CD4-positive, alpha-beta T cell treated with Interleukin-17A for 4 hours (primary cell): ENCODE measurements around the gene CA10.

Experiments used
- DNase-seq: peaks from one replicate; pipeline ENCODE4 v3.0.0-alpha.2; 2020; ENCODE audit warnings: mixed read lengths

Gene CA10

DNA sequence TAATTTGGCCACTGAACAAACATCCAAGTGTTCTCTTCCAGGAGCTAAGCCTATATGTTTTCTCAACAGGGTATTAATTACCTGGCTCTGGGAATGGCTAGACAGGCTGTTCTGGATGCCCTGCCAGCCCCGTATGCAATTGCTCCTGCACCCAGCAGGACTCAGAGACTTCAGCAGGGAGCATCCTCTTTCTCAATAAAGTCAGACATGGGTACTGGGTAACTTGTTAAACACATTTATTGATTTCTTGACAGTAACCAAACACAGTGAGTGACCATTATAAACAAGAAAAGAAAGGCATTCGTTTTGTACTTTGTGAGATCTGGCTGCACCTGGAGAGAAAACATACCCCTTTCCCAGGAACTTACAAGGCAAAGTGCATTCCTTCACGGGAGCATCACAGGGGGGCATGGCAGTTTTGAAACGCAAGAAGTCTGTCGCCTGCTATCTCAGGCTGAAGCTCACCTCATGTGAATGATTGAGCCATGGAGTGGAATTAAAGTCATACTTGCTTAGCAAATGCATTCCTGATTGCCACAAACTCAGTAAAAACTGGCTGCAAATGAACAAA is 528.3 kb downstream of the CA10 start:
- DNase-seq, result no peak

DNA sequence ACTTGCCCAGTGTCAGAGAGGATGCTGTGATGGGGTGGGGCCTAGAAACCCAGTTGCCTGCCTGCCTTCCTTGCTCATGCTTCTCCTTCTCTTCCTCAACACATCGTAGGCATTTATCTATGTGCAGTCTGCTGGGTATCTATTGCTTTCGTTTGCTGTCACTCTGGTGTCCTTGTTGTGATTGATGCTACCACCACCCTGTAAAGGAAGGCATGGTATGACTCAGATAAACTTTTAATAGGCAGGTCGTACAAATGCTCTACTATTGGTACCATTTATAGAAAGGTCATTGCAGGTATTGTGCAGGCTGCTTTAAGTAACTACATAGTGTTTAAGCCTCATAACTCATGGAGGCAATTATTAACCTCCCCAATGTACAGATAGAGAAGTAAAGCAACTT is 529.3 kb downstream of the CA10 start:
- DNase-seq, result no peak

DNA sequence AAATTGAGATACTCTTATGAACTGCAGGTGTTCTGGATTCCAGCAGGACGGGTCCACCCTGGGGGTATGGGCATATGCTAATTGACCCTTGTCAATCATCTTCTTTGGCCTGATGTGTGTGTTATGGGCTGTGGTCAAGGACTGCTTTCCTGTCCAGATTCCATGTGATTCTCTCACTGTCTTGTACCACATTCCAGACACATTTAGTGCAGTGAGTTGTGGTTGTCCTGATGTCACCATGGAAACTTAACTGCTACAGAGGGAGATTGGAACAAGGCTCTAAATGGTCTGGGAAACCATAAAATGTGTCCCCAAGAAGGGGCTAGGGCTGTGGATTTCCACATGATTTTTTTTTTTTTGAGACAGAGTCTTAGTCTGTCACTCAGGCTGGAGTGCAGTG is 530.7 kb downstream of the CA10 start:
- no peak for DNase-seq

DNA sequence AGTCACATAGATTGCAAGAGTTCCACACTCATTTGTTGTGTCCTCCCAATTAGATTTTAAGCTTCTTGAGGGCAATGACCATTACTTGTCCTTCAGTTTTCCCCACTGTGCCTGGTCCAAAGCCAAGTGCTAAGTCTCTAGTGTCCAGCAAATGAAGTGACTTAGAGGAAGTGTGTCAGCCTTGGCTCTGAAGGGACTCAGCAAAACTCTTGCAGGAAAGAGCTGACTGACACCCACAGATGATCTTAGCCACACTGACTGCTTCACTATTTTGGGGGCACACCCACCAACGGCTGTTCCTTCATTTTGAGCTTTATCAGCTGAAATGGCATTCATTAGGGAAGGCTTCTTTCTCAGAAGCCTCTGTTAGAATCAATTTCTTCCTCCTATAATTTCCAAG is 540.0 kb downstream of the CA10 start:
- DNase-seq, result no peak

DNA sequence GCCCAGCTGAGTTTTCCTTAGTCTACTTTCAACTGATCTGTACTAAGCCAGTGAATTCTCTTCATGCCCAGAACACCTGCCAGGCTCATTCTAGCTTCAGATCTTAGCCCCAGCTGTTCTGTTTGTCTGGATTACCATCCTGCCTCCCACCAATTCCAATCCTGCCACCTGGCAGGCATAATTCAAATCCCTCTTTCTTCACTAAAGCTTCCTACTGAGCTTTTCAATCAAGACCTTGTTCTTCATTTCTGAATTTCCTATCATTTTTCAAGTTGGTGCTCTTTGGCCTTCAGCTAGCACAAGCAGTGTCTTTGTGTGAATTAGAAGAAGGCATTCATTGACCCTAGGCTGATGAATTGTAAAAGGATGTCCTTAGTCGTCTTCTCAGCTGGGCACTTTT is 540.5 kb downstream of the CA10 start:
- DNase-seq, result no peak

DNA sequence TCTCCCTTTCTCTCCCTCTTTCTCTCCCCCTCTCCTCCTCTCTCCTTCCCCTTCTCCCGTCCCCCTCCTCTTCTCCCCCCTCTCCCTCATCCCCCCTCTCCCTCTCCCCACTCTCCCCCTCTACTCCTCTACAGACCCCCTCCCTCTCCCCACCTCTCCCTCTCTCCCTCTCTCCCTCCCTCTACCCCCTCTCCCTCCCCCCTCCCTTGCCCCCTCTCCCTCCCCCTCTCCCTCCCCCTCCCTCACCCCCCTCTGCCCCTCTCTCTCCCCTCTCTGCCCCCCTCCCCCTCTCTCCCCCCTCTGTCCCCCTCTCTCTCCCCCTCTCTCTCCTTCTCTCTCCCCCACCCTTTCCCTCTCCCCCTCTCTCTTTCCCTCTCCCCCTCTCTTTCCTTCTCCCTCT is 545.3 kb downstream of the CA10 start:
- DNase-seq, result no peak

DNA sequence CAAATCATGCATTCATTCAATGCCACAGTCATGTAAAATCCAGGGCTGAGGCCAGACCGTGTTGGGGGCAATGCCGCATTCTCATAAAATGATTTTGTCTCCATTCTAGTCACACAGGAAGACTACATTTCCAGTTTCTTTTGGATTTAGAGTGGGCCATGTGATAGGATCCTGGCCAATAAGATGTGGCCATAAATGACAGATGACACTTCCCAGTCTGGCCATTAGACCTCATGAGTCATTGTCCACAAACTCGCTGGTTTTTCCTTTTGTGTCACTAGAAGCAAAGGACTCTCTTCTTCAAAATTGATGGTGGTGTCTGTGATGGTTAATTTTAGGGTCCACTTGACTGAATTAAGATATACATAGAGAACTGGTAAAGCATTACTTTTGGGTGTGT is 545.8 kb downstream of the CA10 start:
- no peak for DNase-seq

DNA sequence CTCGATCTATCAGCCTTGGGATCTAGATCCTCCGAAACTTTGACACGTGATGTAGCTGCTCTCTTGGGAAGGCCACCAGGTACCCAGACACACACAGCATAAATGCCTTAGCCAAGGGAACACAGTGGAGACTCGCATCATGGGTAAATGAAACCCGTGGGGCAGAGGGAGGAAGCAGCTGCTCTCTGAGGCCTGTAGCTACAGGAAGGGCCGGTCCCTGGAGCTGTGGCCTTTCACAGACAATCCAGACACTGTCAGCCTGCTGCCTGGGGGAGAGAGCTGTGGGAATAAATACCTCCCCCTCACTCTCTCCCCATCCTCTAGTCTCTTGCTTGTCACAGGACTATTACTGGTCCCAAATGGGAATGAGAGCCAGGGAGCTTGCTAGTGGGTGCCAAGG is 546.9 kb downstream of the CA10 start:
- DNase-seq, result no peak

DNA sequence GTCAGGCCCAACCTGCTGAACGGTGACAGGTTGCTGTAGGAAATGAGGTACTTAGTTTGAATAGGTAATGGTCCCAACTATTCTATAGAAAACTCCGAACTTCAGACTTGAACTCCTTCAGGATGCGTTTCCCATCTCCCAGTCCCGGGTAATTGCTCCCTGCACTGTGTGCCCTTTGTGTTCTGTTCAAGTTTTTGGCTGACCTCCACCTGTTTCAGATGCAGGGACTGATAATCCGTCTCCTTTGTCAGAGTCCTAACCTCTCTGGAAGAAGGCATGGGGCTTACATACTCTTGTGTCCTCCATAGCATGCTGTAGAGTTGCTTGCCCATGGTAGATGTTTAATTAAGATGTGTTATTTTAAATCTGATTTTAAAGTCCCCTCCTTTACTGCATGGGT is 547.7 kb downstream of the CA10 start:
- DNase-seq, result no peak

DNA sequence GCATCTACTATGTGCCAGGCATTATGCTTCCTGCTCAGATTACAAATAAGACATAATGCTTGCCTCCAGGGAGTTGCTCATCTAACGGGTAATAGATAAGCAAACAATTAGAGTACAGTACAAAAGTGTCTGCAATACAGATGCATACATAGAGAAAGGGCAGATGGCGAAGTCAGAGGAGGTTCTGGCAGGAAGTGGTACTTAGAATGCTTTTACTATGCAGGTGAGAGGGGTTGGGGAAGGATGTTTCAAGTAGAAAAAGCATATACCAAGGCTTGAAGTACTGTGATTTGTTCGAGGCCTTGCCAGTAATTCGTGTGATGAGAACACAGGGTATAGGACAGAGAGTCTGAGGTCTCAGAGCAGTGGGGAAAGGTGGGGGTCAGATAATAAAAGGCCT is 548.4 kb downstream of the CA10 start:
- DNase-seq, result no peak

DNA sequence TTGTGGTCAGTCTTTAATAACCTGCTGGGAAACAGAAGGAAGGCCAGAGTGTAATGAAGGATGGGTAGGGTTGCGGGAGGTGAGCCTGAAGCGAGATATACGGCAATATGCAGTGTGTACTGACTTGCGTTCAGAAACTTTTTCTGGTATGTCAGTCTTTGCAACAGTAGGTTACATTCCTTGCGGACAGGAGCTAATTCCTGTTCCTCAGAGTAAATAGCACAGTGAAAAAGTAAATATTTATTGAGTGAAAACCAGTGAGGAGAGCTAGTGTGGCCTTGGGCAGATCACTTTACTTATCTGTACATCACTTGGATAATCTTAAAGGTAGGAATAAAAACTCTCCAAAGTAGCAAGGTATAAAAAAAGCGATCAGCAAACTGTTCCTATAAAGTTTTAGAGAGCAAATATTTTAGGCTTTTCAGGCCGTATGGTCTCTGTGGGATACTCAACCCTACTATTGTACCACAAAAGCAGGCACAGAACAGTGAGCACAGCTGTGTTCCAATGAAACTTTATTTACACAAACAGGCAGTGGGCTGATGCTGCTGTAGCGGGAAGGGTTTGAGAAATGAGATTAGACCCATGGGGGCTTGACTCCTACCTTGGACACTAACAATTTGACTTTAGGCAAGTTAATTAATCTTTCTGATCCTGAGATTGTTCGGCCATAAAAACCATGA is 550.1 kb downstream of the CA10 start:
- no peak for DNase-seq

DNA sequence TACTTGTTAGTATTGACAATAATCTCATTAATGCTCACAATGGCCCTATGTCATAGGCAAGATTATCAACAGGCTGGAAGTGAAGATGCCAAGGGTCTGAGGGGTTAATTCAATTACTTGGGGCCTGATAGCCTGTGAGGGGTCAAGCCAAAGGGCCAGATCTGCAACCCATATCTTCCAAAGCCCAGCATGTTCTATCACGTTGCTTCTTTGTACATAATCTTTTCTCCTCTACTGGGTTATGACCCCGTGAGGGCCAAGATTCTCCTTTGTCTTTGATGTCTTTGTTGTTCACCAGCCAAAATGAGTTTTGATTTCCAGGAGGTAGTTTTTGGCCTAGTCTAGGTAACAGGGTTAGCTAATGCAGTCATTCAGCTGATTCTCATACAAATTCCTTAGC is 551.0 kb downstream of the CA10 start:
- DNase-seq, result no peak

DNA sequence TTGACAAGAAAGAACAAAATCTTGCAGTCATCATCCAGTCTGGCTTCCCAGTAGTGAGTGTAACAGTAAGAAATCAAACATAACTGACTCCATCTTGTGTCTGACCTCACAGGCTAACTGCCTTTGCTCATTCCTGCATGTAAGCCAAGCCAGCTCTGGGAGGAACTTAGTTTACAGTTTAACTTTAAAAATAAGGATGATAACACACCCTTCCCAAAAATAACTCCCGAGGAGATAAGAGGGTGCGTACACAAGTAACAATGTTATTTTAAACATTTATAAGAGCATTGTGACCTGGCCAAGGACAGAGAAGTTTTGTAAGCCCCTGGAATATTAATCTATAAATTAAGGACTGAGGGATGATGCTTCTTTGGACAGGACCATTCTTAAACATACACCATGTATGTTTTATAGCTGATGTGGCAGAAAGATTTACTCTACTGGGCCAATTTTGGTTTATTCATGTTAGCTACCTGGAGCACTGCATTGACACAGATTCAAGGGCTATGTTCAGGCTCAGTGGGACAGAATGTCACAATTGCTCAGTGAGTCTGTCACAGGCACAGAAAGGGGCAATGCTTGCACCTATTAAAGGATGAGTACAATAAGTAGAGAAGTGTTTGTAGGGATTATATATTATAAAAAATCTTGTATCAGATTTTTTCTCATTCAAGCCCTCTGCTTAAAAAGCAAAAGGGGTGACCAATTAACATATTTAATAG is 554.1 kb downstream of the CA10 start:
- no peak for DNase-seq

DNA sequence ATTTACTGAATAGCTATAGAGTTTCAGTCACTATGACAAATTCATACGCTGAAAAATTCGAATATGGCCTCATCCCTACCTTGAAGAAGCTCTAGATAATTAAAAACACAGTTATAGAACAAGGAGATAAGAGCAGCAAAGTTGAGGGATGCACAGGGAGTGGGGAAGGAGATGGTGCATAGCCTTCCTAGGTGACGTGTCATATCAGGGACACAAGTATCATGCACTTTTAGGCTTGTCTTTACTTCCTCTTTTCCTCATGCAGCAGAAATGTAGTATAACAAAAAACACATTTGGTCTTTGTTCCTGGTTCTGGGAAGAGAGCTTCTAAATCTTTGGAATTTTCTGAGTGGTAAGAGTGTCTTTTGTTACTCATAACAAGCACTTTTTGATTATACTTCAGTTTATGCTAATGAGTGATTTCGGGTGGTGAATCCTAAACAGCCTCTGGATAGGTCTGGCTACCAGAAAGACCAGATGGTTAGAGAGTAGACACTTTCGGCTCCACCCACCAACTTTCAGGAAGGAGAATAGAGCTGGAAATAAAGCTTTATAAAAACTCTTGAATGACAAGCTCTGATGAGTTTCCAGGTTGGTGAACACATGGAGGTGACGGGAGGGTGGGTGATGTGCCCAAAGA is 556.8 kb downstream of the CA10 start:
- DNase-seq, result no peak

DNA sequence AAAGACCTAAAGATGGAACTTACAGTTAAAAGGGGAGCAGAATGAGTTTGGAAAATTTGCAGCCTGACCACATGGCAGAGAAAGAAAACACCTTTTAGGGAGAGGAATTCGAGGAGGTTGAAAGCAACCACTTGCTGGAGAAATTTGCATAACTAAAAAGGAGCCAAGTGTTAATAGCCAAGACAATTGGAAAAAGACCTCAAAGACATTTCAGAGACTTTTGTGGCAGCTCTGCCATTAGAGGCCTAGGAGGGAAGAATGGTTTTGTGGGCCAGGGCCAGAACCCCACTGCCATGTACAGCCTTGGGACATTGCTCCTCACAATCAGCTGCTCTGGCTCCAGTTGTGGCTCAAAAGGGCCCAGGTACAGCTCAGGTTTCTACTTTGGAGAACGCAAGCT is 559.7 kb downstream of the CA10 start:
- no peak for DNase-seq

DNA sequence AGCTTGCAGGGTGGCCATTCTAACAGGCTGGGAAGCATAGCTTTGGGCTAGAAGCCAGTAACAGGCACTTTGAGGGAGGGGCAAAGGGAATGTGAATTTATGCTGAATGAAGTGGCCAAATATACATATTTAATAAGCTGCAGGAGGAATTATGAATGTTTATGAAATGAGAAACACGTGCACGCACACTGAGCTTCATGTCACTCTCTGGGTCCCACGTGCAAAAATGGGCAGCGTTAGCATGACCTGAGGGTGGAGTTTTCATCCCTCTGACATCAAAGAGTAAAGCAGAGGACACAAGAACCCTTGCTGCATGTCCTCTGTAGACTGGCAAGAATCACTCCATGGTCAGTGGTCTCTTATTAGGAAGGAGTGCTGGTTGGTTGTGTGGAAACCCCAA is 561.2 kb downstream of the CA10 start:
- no peak for DNase-seq

DNA sequence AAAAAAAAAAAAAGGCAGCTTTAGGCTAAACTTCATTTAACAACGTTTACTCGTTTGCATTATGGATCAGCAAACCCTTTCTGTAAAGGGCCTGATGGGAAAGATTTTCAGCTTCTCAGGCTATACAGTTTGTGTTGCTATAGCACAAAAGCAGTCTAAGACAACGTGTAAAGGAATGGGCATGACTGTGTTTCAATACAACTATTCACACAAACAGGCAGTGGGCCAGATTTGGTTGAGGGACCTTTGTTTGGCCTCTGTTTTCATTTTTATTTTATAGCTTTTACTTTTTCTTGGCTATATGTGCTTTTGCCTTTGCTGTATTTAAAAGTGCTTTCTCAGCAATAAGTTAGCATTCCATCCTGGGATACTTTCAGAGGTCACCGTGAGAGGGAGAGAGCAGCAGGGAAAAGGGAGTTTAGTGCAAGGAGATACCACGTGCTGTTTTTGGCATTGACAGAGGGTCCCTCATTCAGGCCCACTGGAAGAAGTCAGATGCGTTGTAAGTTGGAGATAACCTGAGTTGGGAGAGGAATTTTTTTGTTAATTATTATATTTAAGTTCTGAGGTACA is 562.6 kb downstream of the CA10 start:
- no peak for DNase-seq

DNA sequence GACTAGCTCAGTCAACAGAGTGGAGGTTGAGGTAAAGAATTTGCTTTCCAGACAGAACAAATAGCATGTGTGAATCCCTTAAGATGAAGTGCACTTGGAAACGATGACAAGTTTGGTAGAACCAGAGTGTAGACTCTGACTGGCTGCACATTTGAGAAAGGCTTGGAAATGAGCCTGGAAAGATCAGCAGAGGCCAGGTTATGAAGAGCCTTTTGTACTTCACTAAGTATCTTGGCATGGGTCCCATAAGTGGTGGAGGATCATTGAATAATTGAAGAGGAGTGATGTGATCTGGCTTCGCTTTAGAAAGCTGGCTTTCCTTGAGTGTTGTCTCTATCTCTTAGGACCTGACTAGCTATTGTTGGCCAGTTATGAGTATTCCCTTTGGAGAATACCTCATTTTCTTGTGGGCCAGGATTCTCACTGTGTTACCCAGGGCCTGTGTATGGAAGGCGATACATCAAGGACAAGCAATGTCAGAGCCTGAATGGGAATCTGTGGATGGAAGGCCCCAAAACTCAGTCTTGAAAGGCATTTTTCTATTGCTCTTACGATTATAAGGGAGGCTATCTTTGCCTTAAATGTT is 568.4 kb downstream of the CA10 start:
- DNase-seq, result no peak

DNA sequence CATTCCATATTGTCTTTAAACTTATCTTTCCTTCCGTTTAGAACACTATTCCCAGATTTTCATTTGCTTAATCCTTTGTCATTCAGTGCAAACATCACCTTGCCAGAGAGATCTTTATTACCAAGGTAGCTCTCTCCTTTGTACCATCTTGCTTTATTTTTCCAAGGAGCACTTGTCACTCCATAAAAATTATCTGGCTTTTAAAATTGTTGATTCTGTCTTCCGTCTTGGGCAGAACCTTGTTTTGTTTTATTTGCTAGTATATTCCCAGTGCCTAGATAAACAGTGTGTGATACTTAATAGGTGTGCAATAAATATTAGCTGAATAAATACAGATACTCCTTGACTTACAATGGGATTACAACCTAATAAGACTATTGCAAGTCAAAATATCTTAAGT is 570.5 kb downstream of the CA10 start:
- DNase-seq, result no peak

DNA sequence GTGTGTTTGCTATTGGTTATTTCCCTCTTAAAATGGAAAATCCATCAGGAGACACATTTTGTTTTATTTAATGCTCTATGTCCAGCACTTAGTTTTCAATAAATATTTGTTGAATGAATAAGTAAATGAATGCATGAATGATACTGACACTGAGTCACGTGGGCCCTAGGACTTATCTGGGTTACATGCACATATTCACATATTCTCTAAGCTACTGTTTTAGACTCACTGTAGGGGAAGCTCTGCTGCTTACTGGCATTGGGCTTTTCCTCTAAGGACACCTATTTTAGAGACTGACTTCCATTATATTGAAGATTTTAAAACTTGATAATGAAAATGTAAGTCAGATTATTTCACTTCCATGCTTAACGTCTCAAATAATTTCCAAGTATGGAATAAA is 571.0 kb downstream of the CA10 start:
- no peak for DNase-seq

DNA sequence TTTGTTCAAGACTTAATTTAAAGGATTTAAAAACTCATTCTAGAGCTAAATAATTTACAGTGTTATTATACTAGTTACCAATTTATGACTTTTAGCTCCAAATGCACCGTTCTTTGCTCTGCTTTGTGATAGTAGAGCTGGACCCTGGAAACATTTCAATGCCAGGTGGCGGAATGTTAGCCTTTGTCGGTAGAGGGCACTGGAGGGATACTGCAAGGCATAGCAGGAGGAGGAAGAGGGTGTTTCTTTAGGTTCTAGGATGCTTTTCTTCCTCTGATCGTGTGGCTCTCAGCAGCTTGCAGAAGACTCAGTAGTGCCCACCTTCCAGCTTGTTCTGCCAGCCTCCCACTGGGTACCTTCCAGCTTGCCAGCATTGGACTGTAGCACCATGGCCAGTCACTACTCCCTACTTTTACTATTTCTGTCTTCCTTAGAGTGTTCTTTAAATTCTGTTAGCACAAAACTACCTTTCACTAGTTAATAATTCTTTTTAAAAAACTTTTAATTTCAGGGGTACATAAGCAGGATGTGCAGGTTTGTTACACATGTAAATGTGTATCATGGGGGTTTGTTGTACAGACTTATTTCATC is 572.9 kb downstream of the CA10 start:
- no peak for DNase-seq

DNA sequence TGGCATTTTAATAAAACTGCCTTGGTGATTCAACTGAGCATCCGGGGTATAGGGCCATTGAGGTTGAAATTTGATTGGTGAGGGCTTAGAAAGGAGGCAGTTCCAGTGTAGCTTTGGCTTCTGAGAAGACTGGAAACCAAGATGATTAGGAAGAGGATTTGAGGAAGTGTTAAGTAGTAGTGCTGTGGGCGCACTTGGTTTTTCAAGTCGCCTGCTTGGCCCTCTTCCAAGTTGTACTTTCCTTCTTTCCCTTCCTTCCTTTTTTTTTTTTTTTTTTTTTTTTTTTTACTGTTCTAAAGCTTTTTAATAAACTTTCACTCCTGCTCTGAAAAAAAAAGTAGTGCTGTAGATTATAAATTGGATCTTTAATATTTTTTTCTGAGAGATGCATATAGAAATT is 577.6 kb downstream of the CA10 start:
- no peak for DNase-seq
